ENCODE data around the gene TCEAL7.
"Not testable (repeated sequence)": the region's sequence is repeated elsewhere in the genome, so short reads cannot be mapped to it uniquely, and the experiment has no call there.

Gene TCEAL7

GRCh38 chrX:103329991-103330390, at the start of gene TCEAL7:
Gene TCEAL7 (plus strand): TSS chrX:103330239. CDS start chrX:103331404, 1,165 bp downstream.
- no peak for DNase-seq

- DNase-seq = no peak
These were observed 36.9 kb upstream of the TCEAL7 start for GRCh38 chrX:103293118-103293517.

- no peak for DNase-seq
These were observed 25.3 kb upstream of the TCEAL7 start for GRCh38 chrX:103304705-103305104.

GRCh38 chrX:103305666-103306065, 24.4 kb upstream of the TCEAL7 start:
- not testable (repeated sequence) for DNase-seq

- DNase-seq = no peak
These were observed 20.0 kb upstream of the TCEAL7 start for GRCh38 chrX:103309860-103310554.

GRCh38 chrX:103310555-103311398, 19.3 kb upstream of the TCEAL7 start, which contains the start of gene BEX2:
Gene BEX2 (minus strand): TSS chrX:103310990. CDS start chrX:103309976, 1,014 bp downstream.
- DNase-seq = peak; percentile 47

- DNase-seq = no peak
These were observed 18.6 kb upstream of the TCEAL7 start for GRCh38 chrX:103311399-103311780.

- no peak for DNase-seq
These were observed 746 bp downstream of the TCEAL7 start for GRCh38 chrX:103330681-103331288.

- no peak for DNase-seq
These were observed 8.6 kb downstream of the TCEAL7 start for GRCh38 chrX:103338663-103339062.

- peak; percentile 60 for DNase-seq
These were observed 13.1 kb downstream of the TCEAL7 start for GRCh38 chrX:103343105-103343504.

- no peak for DNase-seq
These were observed 14.6 kb downstream of the TCEAL7 start for GRCh38 chrX:103344606-103345005.

GRCh38 chrX:103347682-103348397, 17.8 kb downstream of the TCEAL7 start:
- DNase-seq = no peak

GRCh38 chrX:103356130-103356798, 26.2 kb downstream of the TCEAL7 start, which contains the start of gene TCEAL9:
Gene TCEAL9 (plus strand): TSS chrX:103356506. CDS start chrX:103357685, 1,179 bp downstream.
- peak; percentile 41 for DNase-seq

- DNase-seq = no peak
These were observed 26.8 kb downstream of the TCEAL7 start for GRCh38 chrX:103356858-103357257.

- DNase-seq = no peak
These were observed 27.8 kb downstream of the TCEAL7 start for GRCh38 chrX:103357871-103358270.

- not testable (repeated sequence) for DNase-seq
These were observed 29.6 kb downstream of the TCEAL7 start for GRCh38 chrX:103359605-103360004.

- DNase-seq = peak; percentile 82
These were observed 30.1 kb downstream of the TCEAL7 start for GRCh38 chrX:103360092-103360491.

- no peak for DNase-seq
These were observed 30.9 kb downstream of the TCEAL7 start for GRCh38 chrX:103360916-103361315.

- DNase-seq = no peak
These were observed 31.8 kb downstream of the TCEAL7 start for GRCh38 chrX:103361798-103362197.

- no peak for DNase-seq
These were observed 32.4 kb downstream of the TCEAL7 start for GRCh38 chrX:103362474-103362873.

- no peak for DNase-seq
These were observed 33.0 kb downstream of the TCEAL7 start for GRCh38 chrX:103363046-103363445.

GRCh38 chrX:103367502-103367901, 37.5 kb downstream of the TCEAL7 start:
- DNase-seq = no peak

Data from hematopoietic multipotent progenitor cell treated with erythropoietin and hydrocortisone succinate and interleukin-3 and kit ligand, for 8 days (in vitro differentiated cells).